GM12892 (cell line): ENCODE data around the gene DHX58.

Source experiments
- POLR2A ChIP-seq: IDR thresholded peaks from 2 replicates; pipeline ENCODE4 v1.6.1; 2011; ENCODE audit warnings: low read depth, low read length, control low read depth
- POLR2AphosphoS5 ChIP-seq: IDR thresholded peaks from 2 replicates; pipeline ENCODE4 v1.6.1; 2011; ENCODE audit warnings: low read depth, low read length, control low read depth
- TAF1 ChIP-seq: IDR thresholded peaks from 2 replicates; pipeline ENCODE4 v1.6.1; 2011; ENCODE audit warnings: low read depth, mild to moderate bottlenecking, control low read depth, low read length, borderline replicate concordance

DNA sequence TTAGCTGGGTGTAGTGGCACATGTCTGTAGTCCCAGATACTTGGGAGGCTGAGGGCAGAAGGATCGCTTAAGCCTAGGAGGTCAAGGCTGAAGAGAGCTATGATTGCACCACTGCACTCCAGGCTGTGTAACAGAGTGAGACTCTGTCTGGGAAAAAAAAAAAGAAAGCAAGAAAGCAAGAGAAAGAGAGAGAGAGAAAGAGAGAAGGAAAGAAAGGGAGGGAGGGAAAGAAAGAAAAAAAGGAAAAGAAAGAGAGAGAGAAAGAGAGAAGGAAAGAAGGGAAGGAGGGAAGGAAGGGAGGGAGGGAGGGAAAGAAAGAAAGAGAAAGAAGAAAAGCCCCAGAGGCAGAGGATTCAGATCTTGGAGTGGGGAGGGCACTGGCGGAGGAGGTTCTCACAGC lies 6.5 kb downstream of the DHX58 start:
- no peak for TF ChIP-seq POLR2AphosphoS5
- TF ChIP-seq POLR2A: no peak
- no peak for TF ChIP-seq TAF1
